GM18502 (cell line): Measurements from ENCODE around the gene HSPB3.
"Not testable (repeated sequence)": the region's sequence is repeated elsewhere in the genome, so short reads cannot be mapped to it uniquely, and the experiment has no call there.

ENCODE experiments used
- ATAC-seq: cut with Tn5 transposase; IDR thresholded peaks from one replicate; pipeline ENCODE4 v1.9.1; 2021; ENCODE audit warnings: mild to moderate bottlenecking; ENCODE audit not compliant: unreplicated experiment, poor library complexity

HSPB3 gene

GRCh38 chr5:54455413-54456157 lies at the start of gene HSPB3:
HSPB3 (plus strand) TSS chr5:54455699; CDS start chr5:54455790, 91 bp downstream.
- no peak for ATAC-seq

- ATAC-seq = no peak
Observed at GRCh38 chr5:54411176-54411575, 44.3 kb upstream of the HSPB3 start.

GRCh38 chr5:54412913-54413312 lies 42.6 kb upstream of the HSPB3 start:
- no peak for ATAC-seq

GRCh38 chr5:54415147-54415546 lies 40.4 kb upstream of the HSPB3 start:
- no peak for ATAC-seq

- ATAC-seq = no peak
Observed at GRCh38 chr5:54415896-54416601, 39.5 kb upstream of the HSPB3 start.

GRCh38 chr5:54419573-54420423 lies 35.7 kb upstream of the HSPB3 start:
- ATAC-seq = peak; percentile 68

- ATAC-seq = not testable (repeated sequence)
Observed at GRCh38 chr5:54420511-54420910, 35.0 kb upstream of the HSPB3 start.

GRCh38 chr5:54421976-54422375 lies 33.5 kb upstream of the HSPB3 start:
- ATAC-seq = no peak

- no peak for ATAC-seq
Observed at GRCh38 chr5:54425258-54425657, 30.2 kb upstream of the HSPB3 start.

- no peak for ATAC-seq
Observed at GRCh38 chr5:54426209-54426608, 29.3 kb upstream of the HSPB3 start.

GRCh38 chr5:54434650-54435049 lies 20.8 kb upstream of the HSPB3 start:
- ATAC-seq = not testable (repeated sequence)

- no peak for ATAC-seq
Observed at GRCh38 chr5:54438620-54439389, 16.7 kb upstream of the HSPB3 start.

- ATAC-seq = peak; percentile 94
Observed at GRCh38 chr5:54440456-54440893, 15.0 kb upstream of the HSPB3 start.

- no peak for ATAC-seq
Observed at GRCh38 chr5:54442271-54442670, 13.2 kb upstream of the HSPB3 start.

GRCh38 chr5:54443270-54443669 lies 12.2 kb upstream of the HSPB3 start:
- ATAC-seq = peak; percentile 61

GRCh38 chr5:54445691-54446378 lies 9.7 kb upstream of the HSPB3 start:
- ATAC-seq = no peak

- no peak for ATAC-seq
Observed at GRCh38 chr5:54446379-54446732, 9.1 kb upstream of the HSPB3 start.

GRCh38 chr5:54449923-54450322 lies 5.6 kb upstream of the HSPB3 start:
- no peak for ATAC-seq

- no peak for ATAC-seq
Observed at GRCh38 chr5:54450542-54450941, 5.0 kb upstream of the HSPB3 start.

- ATAC-seq = no peak
Observed at GRCh38 chr5:54453046-54453445, 2.5 kb upstream of the HSPB3 start.
